WTC11 (cell line): ENCODE data around the gene UBE2E1. TPM values are rescaled to one million over a fixed set of nuclear protein-coding genes. Genes with fewer than 3 reads are reported as not detected.

ENCODE experiments used
- ATAC-seq: fragments of 200-7000 bp; cut with Tn5 transposase; 2 replicates; pipeline ENCODE4 v1.10.0; 2021; ENCODE audit warnings: mild to moderate bottlenecking, moderate library complexity
- CTCF ChIA-PET: fragments of 300-600 bp; sonication (Branson Sonifier 250); formaldehyde crosslinking; loops from one replicate; lab custom pipeline; 2021; ENCODE audit warnings: antibody characterized with exemption; lab: Charles Lee
- POLR2A ChIA-PET: fragments of 350-600 bp; sonication (Branson Sonifier 250); formaldehyde crosslinking; loops from one replicate; lab custom pipeline; 2021; ENCODE audit warnings: antibody characterized with exemption; lab: Charles Lee
- DNase-seq: peaks from one replicate; pipeline ENCODE4 v3.0.0; 2021; ENCODE audit warnings: low spot score
- H3K27ac Mint-ChIP-seq: 2 replicates; pipeline ENCODE4 v1.8.0; 2021; ENCODE audit warnings: mixed read lengths
- H3K27me3 Mint-ChIP-seq: 2 replicates; pipeline ENCODE4 v1.8.0; 2021; ENCODE audit warnings: low read depth, mild to moderate bottlenecking, moderate library complexity, mixed read lengths
- H3K36me3 Mint-ChIP-seq: 2 replicates; pipeline ENCODE4 v1.8.0; 2021; ENCODE audit warnings: mixed read lengths
- H3K4me1 Mint-ChIP-seq: 2 replicates; pipeline ENCODE4 v1.8.0; 2022; ENCODE audit warnings: mixed read lengths
- H3K4me3 Mint-ChIP-seq: 2 replicates; pipeline ENCODE4 v1.8.0; 2021; ENCODE audit warnings: mild to moderate bottlenecking, moderate library complexity, mixed read lengths
- H3K9me3 Mint-ChIP-seq: 2 replicates; pipeline ENCODE4 v1.8.0; 2021; ENCODE audit warnings: mixed read lengths
- CBFB ChIP-seq: sonication (generic); formaldehyde crosslinking; IDR thresholded peaks from 2 replicates; pipeline ENCODE4 v1.8.1; 2022; ENCODE audit warnings: mild to moderate bottlenecking, low read depth, missing genetic modification reagents
- CREB1 ChIP-seq: sonication (generic); formaldehyde crosslinking; IDR thresholded peaks from 2 replicates; pipeline ENCODE4 v1.8.0; 2023; ENCODE audit warnings: mild to moderate bottlenecking, missing genetic modification reagents
- EMX1 ChIP-seq: fragments of 250-450 bp; sonication (Bioruptor Pico); IDR thresholded peaks from 2 replicates; pipeline ENCODE4 v1.8.0; 2021; ENCODE audit warnings: mild to moderate bottlenecking
- FOXK1 ChIP-seq: sonication (generic); formaldehyde crosslinking; IDR thresholded peaks from 2 replicates; pipeline ENCODE4 v1.8.0; 2022; ENCODE audit warnings: mild to moderate bottlenecking, moderate library complexity, missing genetic modification reagents
- FOXP1 ChIP-seq: sonication (generic); formaldehyde crosslinking; IDR thresholded peaks from 2 replicates; pipeline ENCODE4 v1.8.0; 2022; ENCODE audit warnings: missing genetic modification reagents, mild to moderate bottlenecking, moderate library complexity, borderline replicate concordance
- HMGA2 ChIP-seq: fragments of 250-450 bp; sonication (Bioruptor Pico); IDR thresholded peaks from 2 replicates; pipeline ENCODE4 v1.4.0; 2021; ENCODE audit warnings: mild to moderate bottlenecking, moderate library complexity
- JAZF1 ChIP-seq: fragments of 250-450 bp; sonication (Bioruptor Pico); IDR thresholded peaks from 2 replicates; pipeline ENCODE4 v1.9.0; 2021; ENCODE audit warnings: moderate library complexity, mild to moderate bottlenecking, inconsistent platforms
- NFE2L1 ChIP-seq: sonication (generic); formaldehyde crosslinking; IDR thresholded peaks from 2 replicates; pipeline ENCODE4 v1.8.1; 2023; ENCODE audit warnings: missing genetic modification reagents
- SMAD4 ChIP-seq: sonication (generic); formaldehyde crosslinking; IDR thresholded peaks from 2 replicates; pipeline ENCODE4 v1.8.0; 2022; ENCODE audit warnings: mild to moderate bottlenecking, missing genetic modification reagents
- ZNF121 ChIP-seq: sonication (generic); formaldehyde crosslinking; IDR thresholded peaks from 2 replicates; pipeline ENCODE4 v1.8.0; 2023; ENCODE audit warnings: missing genetic modification reagents
- ZNF138 ChIP-seq: sonication (generic); formaldehyde crosslinking; conservative IDR thresholded peaks from 2 replicates; pipeline ENCODE4 v1.8.1; 2022; ENCODE audit warnings: mild to moderate bottlenecking, moderate library complexity, missing genetic modification reagents
- ZNF263 ChIP-seq: sonication (generic); formaldehyde crosslinking; IDR thresholded peaks from 2 replicates; pipeline ENCODE4 v1.8.1; 2022; ENCODE audit warnings: low read depth, mild to moderate bottlenecking, moderate library complexity, missing genetic modification reagents
- ZNF396 ChIP-seq: fragments of 250-450 bp; sonication (Bioruptor Pico); IDR thresholded peaks from 2 replicates; pipeline ENCODE4 v1.8.0; 2021; ENCODE audit warnings: mild to moderate bottlenecking, moderate library complexity, borderline replicate concordance
- ZNF416 ChIP-seq: fragments of 250-450 bp; sonication (Bioruptor Pico); IDR thresholded peaks from 2 replicates; pipeline ENCODE4 v1.9.0; 2021; ENCODE audit warnings: mild to moderate bottlenecking, inconsistent platforms
- ZNF423 ChIP-seq: fragments of 250-450 bp; sonication (Bioruptor Pico); IDR thresholded peaks from 2 replicates; pipeline ENCODE4 v2.1.2; 2022; ENCODE audit warnings: mild to moderate bottlenecking, moderate library complexity
- ZNF671 ChIP-seq: fragments of 250-450 bp; sonication (Bioruptor Pico); IDR thresholded peaks from 2 replicates; pipeline ENCODE4 v1.8.0; 2021; ENCODE audit warnings: mild to moderate bottlenecking
- total RNA-seq: library from RNA; stranded (reverse); gene quantifications from 3 replicates; pipeline ENCODE4 v1.2.3, GENCODE V29; 2021
- TF ChIP-seq, protein P1 (sequence below): fragments of 250-450 bp; sonication (Bioruptor Pico); IDR thresholded peaks from 2 replicates; pipeline ENCODE4 v1.8.0; 2021; ENCODE audit warnings: mild to moderate bottlenecking
- TF ChIP-seq, protein P2 (sequence below): sonication (generic); formaldehyde crosslinking; IDR thresholded peaks from 2 replicates; pipeline ENCODE4 v1.8.0; 2022; ENCODE audit warnings: mild to moderate bottlenecking, missing genetic modification reagents
- TF ChIP-seq, protein P3 (sequence below): sonication (generic); formaldehyde crosslinking; IDR thresholded peaks from 2 replicates; pipeline ENCODE4 v1.8.1; 2022; ENCODE audit warnings: mild to moderate bottlenecking, moderate library complexity, missing genetic modification reagents
- TF ChIP-seq, protein P4 (sequence below): fragments of 250-450 bp; sonication (Bioruptor Pico); IDR thresholded peaks from 2 replicates; pipeline ENCODE4 v2.1.2; 2022; ENCODE audit warnings: mild to moderate bottlenecking, moderate library complexity
- TF ChIP-seq, protein P5 (sequence below): fragments of 250-450 bp; sonication (Bioruptor Pico); IDR thresholded peaks from 2 replicates; pipeline ENCODE4 v1.9.0; 2021; ENCODE audit warnings: mild to moderate bottlenecking
- TF ChIP-seq, protein P6 (sequence below): sonication (generic); formaldehyde crosslinking; IDR thresholded peaks from 2 replicates; pipeline ENCODE4 v1.8.0; 2022; ENCODE audit warnings: mild to moderate bottlenecking, missing genetic modification reagents
- TF ChIP-seq, protein P7 (sequence below): sonication (generic); formaldehyde crosslinking; IDR thresholded peaks from 2 replicates; pipeline ENCODE4 v1.8.1; 2022; ENCODE audit warnings: low read depth, missing genetic modification reagents, borderline replicate concordance
- TF ChIP-seq, protein P8 (sequence below): sonication (generic); formaldehyde crosslinking; IDR thresholded peaks from 2 replicates; pipeline ENCODE4 v1.8.1; 2023; ENCODE audit warnings: mild to moderate bottlenecking, missing genetic modification reagents, moderate library complexity
- TF ChIP-seq, protein P9 (sequence below): fragments of 250-450 bp; sonication (Bioruptor Pico); conservative IDR thresholded peaks from 2 replicates; pipeline ENCODE4 v1.9.0; 2021; ENCODE audit warnings: mild to moderate bottlenecking

Gene UBE2E1
- total RNA-seq, 1 experiment from 2014 or later, result 121 TPM

DNA sequence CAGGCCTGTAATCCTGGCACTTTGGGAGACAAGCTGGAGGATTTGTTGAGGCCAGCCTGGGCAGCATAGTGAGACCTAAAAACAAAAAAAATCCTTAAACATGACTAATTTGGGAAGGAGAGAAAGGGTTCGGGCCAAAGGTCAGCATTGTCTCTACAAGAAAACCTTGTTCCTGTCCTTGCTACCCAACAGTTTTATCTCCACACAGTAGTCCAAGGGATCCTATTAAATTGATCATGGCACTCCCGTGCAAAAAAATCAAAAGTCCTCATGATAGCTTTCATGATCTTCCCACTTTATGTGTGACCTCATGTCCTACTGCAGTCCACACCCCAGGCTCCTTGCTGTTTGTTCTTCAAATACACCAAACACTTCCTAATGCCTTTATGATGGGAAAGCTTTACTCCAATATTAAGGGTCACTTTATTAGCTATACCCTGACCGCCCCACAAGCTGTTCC, 115.3 kb downstream of the UBE2E1 start:
- Mint-ChIP-seq H3K36me3 (peaks cover 37% of the 10 kb centered on the region), H3K27me3 (no peaks in the 10 kb centered on the region; the same call in 1 of the 2 replicates), H3K27ac (peak overlapping the region; percentile 51), H3K4me3 (no peak overlapping the region), H3K4me1 (peaks cover 41% of the 10 kb centered on the region), H3K9me3 (no peaks in the 10 kb centered on the region)
- ATAC-seq (no peak), DNase-seq (no peak)
- CTCF ChIA-PET, result no interaction called here
- POLR2A ChIA-PET, result interaction anchor here (0.7 kb wide), 2 partner anchors 28 to 234 kb away, joined by 4 to 6 read pairs; no protein-coding TSS in a partner anchor
- TF ChIP-seq FOXK1 (CRISPR knock-in tag), result no peak
- peak; percentile 81 for TF ChIP-seq ZNF121 (CRISPR knock-in tag)
- TF ChIP-seq JAZF1 (CRISPR knock-in tag), result no peak
- no peak for TF ChIP-seq SMAD4
- no peak for TF ChIP-seq ZNF138
- TF ChIP-seq CBFB, result no peak
- TF ChIP-seq, protein P1, sequence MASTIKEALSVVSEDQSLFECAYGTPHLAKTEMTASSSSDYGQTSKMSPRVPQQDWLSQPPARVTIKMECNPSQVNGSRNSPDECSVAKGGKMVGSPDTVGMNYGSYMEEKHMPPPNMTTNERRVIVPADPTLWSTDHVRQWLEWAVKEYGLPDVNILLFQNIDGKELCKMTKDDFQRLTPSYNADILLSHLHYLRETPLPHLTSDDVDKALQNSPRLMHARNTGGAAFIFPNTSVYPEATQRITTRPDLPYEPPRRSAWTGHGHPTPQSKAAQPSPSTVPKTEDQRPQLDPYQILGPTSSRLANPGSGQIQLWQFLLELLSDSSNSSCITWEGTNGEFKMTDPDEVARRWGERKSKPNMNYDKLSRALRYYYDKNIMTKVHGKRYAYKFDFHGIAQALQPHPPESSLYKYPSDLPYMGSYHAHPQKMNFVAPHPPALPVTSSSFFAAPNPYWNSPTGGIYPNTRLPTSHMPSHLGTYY (CRISPR knock-in tag), result peak; percentile 97
- TF ChIP-seq, protein P2, sequence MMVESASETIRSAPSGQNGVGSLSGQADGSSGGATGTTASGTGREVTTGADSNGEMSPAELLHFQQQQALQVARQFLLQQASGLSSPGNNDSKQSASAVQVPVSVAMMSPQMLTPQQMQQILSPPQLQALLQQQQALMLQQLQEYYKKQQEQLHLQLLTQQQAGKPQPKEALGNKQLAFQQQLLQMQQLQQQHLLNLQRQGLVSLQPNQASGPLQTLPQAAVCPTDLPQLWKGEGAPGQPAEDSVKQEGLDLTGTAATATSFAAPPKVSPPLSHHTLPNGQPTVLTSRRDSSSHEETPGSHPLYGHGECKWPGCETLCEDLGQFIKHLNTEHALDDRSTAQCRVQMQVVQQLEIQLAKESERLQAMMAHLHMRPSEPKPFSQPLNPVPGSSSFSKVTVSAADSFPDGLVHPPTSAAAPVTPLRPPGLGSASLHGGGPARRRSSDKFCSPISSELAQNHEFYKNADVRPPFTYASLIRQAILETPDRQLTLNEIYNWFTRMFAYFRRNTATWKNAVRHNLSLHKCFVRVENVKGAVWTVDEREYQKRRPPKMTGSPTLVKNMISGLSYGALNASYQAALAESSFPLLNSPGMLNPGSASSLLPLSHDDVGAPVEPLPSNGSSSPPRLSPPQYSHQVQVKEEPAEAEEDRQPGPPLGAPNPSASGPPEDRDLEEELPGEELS (CRISPR knock-in tag), result no peak
- TF ChIP-seq, protein P3, sequence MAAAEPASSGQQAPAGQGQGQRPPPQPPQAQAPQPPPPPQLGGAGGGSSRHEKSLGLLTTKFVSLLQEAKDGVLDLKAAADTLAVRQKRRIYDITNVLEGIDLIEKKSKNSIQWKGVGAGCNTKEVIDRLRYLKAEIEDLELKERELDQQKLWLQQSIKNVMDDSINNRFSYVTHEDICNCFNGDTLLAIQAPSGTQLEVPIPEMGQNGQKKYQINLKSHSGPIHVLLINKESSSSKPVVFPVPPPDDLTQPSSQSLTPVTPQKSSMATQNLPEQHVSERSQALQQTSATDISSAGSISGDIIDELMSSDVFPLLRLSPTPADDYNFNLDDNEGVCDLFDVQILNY, result no peak
- TF ChIP-seq ZNF423, result no peak
- TF ChIP-seq, protein P4, sequence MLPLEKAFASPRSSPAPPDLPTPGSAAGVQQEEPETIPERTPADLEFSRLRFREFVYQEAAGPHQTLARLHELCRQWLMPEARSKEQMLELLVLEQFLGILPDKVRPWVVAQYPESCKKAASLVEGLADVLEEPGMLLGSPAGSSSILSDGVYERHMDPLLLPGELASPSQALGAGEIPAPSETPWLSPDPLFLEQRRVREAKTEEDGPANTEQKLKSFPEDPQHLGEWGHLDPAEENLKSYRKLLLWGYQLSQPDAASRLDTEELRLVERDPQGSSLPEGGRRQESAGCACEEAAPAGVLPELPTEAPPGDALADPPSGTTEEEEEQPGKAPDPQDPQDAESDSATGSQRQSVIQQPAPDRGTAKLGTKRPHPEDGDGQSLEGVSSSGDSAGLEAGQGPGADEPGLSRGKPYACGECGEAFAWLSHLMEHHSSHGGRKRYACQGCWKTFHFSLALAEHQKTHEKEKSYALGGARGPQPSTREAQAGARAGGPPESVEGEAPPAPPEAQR (CRISPR knock-in tag), result 0 out of 2 replicates have a peak, but pooled peaks have one; percentile 8
- TF ChIP-seq, protein P5, sequence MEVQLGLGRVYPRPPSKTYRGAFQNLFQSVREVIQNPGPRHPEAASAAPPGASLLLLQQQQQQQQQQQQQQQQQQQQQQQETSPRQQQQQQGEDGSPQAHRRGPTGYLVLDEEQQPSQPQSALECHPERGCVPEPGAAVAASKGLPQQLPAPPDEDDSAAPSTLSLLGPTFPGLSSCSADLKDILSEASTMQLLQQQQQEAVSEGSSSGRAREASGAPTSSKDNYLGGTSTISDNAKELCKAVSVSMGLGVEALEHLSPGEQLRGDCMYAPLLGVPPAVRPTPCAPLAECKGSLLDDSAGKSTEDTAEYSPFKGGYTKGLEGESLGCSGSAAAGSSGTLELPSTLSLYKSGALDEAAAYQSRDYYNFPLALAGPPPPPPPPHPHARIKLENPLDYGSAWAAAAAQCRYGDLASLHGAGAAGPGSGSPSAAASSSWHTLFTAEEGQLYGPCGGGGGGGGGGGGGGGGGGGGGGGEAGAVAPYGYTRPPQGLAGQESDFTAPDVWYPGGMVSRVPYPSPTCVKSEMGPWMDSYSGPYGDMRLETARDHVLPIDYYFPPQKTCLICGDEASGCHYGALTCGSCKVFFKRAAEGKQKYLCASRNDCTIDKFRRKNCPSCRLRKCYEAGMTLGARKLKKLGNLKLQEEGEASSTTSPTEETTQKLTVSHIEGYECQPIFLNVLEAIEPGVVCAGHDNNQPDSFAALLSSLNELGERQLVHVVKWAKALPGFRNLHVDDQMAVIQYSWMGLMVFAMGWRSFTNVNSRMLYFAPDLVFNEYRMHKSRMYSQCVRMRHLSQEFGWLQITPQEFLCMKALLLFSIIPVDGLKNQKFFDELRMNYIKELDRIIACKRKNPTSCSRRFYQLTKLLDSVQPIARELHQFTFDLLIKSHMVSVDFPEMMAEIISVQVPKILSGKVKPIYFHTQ (CRISPR knock-in tag), result peak; percentile 91; the same call in 1 of the 2 replicates
- TF ChIP-seq ZNF416, result peak; percentile 82
- TF ChIP-seq FOXP1 (CRISPR knock-in tag), result no peak
- TF ChIP-seq ZNF263 (CRISPR knock-in tag), result no peak
- TF ChIP-seq, protein P6, sequence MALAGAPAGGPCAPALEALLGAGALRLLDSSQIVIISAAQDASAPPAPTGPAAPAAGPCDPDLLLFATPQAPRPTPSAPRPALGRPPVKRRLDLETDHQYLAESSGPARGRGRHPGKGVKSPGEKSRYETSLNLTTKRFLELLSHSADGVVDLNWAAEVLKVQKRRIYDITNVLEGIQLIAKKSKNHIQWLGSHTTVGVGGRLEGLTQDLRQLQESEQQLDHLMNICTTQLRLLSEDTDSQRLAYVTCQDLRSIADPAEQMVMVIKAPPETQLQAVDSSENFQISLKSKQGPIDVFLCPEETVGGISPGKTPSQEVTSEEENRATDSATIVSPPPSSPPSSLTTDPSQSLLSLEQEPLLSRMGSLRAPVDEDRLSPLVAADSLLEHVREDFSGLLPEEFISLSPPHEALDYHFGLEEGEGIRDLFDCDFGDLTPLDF (CRISPR knock-in tag), result no peak; the same call in 1 of the 2 replicates
- TF ChIP-seq CREB1, result no peak
- TF ChIP-seq, protein P7, sequence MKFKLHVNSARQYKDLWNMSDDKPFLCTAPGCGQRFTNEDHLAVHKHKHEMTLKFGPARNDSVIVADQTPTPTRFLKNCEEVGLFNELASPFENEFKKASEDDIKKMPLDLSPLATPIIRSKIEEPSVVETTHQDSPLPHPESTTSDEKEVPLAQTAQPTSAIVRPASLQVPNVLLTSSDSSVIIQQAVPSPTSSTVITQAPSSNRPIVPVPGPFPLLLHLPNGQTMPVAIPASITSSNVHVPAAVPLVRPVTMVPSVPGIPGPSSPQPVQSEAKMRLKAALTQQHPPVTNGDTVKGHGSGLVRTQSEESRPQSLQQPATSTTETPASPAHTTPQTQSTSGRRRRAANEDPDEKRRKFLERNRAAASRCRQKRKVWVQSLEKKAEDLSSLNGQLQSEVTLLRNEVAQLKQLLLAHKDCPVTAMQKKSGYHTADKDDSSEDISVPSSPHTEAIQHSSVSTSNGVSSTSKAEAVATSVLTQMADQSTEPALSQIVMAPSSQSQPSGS, result no peak
- no peak for TF ChIP-seq ZNF396 (CRISPR knock-in tag)
- TF ChIP-seq HMGA2, result no peak
- no peak for TF ChIP-seq NFE2L1 (CRISPR knock-in tag)
- TF ChIP-seq ZNF671 (CRISPR knock-in tag), result peak; percentile 89
- TF ChIP-seq, protein P8, sequence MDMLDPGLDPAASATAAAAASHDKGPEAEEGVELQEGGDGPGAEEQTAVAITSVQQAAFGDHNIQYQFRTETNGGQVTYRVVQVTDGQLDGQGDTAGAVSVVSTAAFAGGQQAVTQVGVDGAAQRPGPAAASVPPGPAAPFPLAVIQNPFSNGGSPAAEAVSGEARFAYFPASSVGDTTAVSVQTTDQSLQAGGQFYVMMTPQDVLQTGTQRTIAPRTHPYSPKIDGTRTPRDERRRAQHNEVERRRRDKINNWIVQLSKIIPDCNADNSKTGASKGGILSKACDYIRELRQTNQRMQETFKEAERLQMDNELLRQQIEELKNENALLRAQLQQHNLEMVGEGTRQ (CRISPR knock-in tag), result no peak
- TF ChIP-seq, protein P9, sequence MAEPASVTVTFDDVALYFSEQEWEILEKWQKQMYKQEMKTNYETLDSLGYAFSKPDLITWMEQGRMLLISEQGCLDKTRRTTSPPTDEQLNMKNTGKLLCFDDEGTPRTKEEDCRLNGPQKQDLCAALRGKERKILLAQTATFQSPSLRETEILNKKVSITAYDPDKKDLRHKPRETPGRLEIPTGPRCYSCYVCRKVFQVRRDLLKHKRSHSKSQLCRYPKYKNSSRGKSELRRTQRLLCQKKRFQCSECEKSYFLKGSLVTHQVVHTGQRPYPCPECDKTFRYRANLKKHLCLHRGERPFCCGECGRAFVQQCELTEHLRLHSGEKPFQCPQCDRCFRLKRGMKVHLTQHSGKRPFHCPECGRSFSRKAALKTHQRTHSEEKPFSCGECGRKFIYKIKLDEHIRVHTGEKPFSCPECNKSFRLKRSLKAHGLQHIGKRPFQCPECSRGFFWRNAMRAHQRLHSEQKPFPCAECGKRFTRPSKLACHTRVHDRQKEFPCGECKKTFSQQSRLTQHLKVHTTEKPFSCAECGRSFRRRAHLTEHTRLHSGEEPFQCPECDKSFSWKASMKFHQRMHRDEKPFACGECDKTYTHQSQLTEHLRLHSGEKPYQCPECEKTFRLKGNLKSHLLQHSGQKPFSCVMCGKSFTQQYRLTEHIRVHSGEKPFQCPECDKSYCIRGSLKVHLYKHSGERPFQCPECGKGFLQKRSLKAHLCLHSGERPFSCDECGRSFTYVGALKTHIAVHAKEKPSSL (CRISPR knock-in tag), result peak; percentile 87
- peak; percentile 97 for TF ChIP-seq EMX1 (CRISPR knock-in tag)
